ENCODE measurements around the gene CREB3L2.

CREB3L2 gene

GRCh38 chr7:137890449-137890921 is 111.4 kb downstream of the CREB3L2 start:
- no peak for DNase-seq

DNA sequence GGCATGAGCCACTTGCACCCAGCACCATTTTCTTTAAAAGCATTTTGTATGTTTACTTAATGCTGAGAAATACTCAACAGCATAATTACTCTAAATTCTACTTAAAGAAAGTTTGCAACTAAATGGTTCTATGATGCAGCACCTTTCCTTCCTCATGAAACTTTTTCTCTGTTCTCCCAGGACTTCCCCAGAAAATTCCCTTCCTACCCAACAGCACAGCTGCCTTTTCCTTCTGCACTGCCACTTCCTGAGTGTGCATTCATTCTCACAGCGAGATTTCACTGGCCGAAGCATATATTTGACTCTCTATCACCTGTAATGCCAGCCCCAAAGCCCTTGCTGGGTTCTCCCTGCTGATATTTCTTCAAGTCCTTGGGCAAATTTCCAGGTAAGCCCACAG is 113.6 kb downstream of the CREB3L2 start:
- DNase-seq, result no peak

DNA sequence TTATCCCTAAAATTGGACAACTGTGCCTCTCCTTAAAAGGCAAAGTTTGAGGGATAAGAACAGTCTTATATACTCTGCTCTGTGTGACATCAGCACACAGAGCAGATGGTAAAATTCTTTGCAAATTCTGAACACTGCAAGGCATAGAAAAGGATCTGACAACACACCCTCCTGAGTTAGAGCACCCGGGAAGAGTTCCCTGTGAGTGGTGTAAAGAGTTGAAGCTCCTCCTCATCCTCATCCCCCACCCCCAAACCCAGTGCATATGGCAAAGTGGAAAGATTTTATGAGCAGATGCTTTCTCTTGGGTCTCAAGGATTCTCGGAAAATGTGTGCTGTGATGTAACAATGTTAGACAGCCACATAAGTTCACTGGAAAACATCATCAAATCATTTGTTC is 115.1 kb downstream of the CREB3L2 start:
- no peak for DNase-seq

DNA sequence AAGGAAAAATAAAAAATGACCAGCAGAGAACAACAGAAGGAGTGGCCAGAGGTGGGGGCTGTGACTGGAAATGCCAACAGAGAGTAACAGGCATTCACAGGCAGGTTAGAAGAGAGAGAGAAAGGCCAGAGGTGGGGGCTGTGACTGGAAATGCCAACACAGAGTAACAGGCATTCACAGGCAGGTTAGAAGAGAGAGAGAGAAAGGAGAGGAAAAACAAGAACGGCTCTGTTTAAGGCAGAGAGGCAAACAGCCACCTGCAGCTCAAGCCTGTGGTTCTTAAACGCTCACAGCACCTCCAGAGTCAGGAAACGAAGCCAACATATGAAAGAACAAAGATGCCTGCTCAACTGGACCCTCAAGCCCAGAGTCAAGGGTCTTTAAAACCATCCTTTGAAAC is 115.6 kb downstream of the CREB3L2 start:
- no peak for DNase-seq

DNA sequence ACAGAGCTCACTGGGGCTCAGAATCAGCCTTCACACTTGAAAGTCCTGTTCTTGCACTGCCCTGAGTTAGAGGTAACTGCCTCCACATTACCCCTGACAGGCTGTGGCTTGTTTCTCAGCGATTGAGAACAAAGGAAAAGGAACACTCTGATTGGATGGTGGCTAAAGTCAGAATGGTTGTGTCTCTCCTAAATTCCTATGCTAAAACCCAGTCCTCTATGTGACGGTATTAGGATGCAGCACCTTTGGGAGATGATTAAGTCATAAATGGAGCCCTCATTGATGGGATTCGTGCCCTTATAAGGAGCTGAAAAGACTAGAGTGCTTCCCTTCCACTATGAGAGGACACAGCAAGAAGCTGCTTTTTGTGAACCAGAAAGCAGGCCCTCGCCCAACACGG is 116.2 kb downstream of the CREB3L2 start:
- no peak for DNase-seq

DNA sequence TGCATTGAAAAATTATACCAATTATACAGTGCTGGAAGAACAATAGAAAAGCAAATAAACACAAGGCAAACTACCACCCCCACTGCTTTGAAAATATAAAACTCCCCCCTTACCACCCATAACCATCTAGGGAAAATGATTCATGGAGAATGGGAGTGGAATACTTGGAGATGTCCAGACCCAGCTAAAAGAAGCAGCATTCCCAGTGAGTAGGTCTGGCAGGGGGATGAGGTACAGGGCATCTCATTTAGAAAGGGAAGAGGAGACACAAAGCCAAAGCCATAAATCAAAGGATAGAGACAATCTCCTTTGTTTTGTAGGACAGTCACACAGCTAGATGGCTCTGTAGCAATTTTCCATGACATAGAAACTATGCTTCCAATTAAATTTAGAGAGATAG is 119.1 kb downstream of the CREB3L2 start:
- DNase-seq, result no peak

DNA sequence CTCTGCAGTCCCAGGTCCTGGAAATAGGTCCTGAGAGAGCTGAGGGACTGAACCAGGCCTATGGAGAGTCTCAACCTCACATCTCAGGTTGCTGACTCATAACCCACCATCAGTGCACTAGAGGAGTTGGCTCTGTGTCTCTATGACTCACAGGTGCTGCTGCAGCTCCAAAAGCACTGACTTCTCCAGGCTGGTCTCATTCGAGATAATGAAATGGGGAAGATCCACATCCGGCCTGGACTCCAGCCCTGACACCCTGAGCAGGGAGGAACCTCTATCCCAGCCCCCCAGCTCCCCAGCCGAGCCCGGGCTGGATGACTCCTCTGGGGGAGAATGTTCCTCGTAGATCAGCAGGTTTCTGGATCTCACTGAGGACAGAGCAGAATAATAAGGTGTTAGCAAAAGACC is 119.6 kb downstream of the CREB3L2 start:
- DNase-seq, result no peak

DNA sequence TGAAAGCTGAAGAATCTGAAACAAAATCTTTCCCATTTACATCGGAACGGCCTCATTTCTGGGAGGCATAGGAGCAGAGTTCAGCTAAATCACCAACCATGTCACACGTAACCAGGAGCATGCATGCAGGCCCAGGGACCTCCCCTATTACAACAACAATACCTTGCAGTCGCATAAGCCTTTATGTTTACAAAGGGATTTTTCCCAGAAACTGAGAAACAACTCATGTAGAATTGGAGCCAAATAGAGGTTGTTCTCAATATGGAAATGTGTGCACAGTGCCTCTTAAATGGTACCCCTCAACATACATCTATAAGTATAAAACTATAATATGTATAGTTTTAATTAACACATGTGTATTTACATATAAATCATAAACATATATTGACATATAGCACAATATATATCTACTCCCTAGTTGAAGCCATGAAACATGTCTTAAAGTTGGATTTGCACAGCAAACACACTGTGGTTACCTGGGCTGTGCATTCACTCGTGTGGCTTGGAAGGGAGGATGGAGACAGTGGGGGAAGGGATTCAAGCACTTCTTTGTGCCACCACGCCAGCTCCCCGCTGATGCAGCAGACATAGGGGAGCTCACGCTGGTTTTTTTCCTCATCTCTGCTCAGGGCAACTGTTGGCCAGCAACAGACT is 120.2 kb downstream of the CREB3L2 start:
- no peak for DNase-seq

GRCh38 chr7:137880432-137880831 is 121.5 kb downstream of the CREB3L2 start:
- DNase-seq, result no peak

GRCh38 chr7:137879357-137880158 is 122.3 kb downstream of the CREB3L2 start:
- no peak for DNase-seq

- DNase-seq, result no peak
These were observed 123.4 kb downstream of the CREB3L2 start for GRCh38 chr7:137878333-137878961.

GRCh38 chr7:137877027-137877675 is 124.7 kb downstream of the CREB3L2 start:
- DNase-seq, result no peak

DNA sequence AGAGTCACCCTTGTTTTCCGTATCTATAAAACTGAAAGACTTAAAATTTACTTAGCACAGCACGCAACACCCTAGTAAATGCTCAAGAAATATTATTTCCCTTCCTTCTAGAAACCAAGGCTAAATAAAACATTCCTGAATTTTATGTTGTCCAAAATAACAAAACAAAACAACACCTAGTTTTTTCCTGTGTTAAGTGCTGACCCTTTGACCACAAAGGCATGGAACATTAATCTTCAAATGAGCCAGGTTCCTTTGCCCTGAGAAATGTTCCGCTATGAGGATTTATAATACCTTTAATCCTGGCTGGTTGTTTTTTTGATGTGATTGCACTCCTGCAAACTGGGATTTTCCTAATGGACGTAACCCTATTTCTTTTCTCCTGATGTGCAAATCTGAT is 126.1 kb downstream of the CREB3L2 start:
- no peak for DNase-seq

- no peak for DNase-seq
These were observed 127.7 kb downstream of the CREB3L2 start for GRCh38 chr7:137873979-137874777.

GRCh38 chr7:137873524-137873923 is 128.4 kb downstream of the CREB3L2 start:
- DNase-seq, result no peak

GRCh38 chr7:137871170-137871915 is 130.5 kb downstream of the CREB3L2 start:
- DNase-seq, result no peak

GRCh38 chr7:137870684-137871083 is 131.2 kb downstream of the CREB3L2 start:
- DNase-seq, result no peak

DNA sequence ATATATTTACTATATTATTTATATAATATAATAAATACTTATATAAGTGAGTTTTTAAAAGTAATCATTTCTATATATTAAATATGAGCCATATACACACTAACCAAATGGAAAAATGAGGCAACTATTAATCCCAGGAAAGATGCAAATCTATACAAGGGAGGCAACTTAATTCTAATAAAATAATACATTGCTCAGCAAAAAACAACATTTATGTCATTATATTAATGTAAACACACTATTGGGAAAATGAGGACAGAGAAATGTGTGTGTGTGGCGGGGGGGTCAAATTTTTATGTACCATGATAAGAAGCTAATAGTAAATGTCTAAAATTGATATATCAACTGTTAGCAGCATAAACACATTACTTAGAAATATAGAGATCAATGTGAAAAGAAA is 131.8 kb downstream of the CREB3L2 start:
- no peak for DNase-seq

DNA sequence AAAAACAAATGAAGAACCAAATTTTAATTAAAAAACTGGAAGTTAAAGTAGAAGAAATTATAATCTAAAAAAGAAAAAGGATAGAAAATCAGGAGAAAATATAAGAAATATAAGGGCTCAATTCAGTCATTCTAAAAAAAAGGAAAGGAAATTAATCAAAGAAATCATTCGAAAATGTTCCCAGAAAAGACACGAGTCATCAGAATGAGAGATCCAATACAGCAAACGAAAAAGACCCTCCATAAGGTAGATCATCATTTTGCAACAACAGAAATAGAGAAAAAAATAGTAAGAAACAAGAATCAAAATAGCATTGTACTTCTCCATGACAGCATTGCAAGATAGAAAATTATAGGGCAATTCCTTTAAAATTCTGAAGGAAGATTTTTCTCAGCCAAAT is 132.6 kb downstream of the CREB3L2 start:
- no peak for DNase-seq

DNA sequence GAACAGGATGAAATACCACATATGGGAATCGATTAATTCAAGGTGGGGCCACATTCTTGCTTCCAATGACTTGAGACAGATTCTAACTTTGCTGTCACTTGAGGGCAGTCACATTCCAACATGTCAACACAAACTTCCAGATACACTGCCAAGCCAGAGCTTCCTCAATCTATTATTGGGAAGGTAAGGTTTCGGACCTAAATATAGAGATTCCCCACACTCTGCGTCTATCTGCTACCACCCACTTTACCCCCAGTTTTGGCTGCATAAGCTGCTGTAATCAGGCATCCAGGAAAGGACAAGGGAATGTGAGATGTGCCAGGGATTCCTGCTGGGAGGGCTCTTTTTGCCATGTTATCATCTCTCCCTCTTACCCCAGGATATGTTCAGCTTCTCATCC is 134.6 kb downstream of the CREB3L2 start:
- no peak for DNase-seq

DNA sequence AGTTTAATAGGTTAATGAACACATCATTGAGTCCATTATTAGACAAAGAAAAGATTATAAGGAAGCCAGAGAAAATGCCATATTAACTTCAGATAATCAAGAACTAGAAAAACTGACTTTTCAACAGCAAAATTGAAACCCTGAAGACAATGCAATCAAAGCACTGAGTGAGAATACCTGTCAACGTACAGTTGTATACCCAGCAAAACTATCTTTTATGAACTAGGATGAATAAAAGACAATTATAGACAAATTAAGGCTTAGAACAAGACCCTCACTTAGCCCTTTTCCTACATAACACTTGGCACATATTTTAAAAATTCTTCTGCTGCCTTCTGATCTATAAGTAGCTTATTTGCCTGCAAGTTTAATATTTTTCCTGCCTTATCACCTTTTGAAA is 136.1 kb downstream of the CREB3L2 start:
- no peak for DNase-seq

DNA sequence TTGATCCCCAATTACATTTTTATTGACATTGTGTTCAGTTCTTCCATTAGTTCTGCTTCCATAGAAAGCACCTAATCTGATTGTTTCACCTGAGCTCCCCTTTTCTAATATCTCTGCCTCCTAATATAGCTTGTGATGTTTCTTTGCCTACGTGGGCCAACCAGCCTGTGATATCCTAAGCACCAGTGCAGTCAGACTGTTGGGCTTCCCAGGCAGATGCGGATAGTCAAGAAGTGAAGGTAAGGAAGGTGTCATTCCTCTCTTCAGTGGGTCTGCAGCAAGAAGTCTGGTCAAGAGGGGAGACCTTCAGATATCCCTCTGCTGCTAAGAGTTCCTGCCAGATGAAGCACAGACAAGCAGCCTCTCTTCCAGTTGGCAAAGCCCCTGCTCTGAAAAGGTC is 138.9 kb downstream of the CREB3L2 start:
- no peak for DNase-seq
